ENCODE results near the gene SNCG. TPM values are rescaled to one million over a fixed set of nuclear protein-coding genes. Genes with fewer than 3 reads are reported as not detected.

SNCG gene
- total RNA-seq, 1 experiment from 2014 or later: 1.7 TPM

DNA sequence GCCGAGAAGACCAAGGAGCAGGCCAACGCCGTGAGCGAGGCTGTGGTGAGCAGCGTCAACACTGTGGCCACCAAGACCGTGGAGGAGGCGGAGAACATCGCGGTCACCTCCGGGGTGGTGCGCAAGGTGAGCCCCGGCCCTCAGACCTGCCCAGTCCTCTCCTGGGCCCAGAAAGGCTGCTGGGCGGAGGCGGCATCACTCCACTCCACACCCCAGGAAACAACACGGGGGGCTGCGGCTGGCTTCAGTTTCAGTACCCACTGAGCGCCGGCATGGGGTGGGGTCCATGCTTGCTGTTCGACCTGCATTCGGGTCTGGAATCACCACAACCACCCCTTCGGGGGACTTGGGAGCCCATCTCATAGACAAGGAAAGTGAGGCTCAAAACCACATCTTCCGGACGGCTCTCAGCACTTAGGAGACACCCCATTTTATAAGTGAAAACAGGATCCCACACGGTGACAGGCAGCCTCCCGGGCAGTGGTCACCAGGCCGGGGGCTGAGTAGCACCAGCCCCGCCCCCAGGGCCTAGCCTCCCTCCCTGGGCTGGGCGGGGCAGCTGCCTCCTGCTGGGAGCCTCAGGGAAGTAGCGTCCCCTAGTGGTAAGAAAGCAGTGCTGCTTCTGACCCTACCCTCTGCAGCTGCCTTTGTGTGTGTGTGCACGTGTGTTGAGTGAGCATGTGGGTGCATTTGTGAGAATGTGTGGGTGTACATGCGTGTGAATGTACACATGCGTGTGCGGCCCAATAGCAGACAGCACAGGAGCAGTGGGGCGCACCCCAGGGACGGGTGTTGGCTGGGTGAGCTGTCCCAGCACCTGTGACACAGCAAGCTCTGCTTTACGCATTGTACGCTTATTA lies 1.8 kb downstream of the SNCG start:
- peak; percentile 63 for DNase-seq (ENCODE audit: low spot score)

DNA sequence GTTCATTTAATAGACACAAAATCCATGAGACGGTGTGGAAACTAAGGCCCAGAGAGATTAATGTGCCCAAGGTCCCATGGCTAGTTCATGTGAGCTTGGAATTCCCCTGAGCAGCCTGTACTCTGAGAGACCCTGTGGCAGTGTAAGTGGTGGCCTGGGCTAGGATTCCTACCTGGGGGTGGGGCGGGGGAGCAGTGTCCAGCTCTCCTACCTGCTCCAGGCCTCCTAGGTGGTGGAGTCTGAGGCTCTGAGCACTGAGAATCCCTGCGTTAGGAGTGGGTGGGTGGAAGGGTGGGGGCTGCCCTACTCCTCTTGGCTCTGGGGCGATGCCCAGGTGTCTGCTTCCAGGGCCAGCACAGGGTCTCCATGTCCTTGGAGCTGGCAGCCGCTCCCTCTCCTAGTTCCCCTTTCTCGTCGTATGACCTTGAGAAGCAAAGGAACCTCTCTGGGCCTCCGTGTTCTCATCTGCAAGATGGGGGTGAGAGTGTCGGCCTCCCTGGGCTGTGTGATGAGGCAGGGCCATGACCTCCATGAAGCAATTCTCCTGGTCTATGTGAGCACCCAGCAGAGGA lies 2.5 kb downstream of the SNCG start:
- no peak for DNase-seq (ENCODE audit: low spot score)

DNA sequence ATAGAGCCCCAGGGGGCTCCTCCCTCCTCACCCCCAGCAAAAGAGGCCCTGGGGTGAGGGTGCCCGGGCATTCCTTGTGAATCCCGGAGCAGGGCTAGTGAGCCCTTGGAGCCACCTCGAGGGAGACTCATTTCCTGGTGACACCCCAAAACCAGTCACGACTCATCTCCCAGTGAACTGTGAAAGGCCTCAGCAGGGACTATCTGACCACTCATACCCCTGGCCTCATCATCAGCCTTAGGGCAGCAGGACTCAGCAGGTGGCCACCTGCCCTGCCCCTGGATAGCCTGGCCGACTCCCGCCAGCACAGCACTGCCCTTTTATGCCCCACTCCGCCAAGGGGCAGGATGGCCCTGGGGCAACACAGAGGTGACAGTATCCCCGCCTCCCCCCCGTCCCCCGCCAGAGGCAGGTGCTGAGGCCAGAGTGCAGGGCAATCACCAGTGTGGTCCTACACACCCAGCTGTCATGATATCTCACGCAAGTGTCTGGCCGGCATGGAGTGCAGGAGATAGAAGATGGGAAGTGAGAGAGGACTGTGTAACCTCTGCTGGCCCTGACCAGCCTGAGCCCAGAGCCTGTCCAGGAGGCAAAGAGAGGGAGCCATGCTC lies 3.2 kb downstream of the SNCG start:
- DNase-seq (ENCODE audit: low spot score): no peak

DNA sequence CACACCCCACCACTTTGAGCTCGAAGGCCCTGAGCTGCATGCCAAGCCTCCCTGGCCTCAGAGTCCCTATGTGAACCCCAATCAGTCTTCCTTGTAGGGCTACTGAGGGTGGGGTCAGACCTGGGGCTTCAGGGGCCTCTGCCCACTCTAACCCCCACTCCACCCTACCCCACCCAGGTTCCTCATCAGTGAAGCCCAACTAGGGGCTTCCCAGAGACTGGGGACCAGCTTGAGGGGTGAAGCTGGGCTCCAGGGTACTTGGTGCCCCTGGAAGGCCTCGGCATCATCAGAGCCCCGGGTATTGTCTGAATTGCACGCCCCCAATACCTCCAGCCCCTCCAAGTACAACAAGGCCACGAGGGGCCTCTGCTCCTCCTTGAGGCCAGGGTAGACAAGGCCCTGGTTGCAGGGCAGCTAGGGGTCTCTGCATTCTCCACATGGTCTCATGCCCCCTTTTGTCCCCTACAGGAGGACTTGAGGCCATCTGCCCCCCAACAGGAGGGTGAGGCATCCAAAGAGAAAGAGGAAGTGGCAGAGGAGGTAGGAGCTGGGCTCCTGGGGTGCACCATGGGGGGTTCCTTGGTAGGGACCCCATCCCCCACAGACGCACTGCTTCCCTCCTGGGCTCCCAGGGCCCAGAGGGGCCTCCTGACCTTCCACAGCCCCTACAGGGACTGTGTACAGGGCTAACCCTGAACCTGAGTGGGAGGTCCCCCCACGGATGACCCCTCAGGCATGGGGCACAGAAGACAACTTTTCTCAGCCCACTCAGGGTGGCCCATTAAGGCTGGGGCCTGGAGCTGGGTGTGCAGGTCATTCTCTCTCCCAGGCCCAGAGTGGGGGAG lies 4.0 kb downstream of the SNCG start:
- DNase-seq (ENCODE audit: low spot score): no peak

DNA sequence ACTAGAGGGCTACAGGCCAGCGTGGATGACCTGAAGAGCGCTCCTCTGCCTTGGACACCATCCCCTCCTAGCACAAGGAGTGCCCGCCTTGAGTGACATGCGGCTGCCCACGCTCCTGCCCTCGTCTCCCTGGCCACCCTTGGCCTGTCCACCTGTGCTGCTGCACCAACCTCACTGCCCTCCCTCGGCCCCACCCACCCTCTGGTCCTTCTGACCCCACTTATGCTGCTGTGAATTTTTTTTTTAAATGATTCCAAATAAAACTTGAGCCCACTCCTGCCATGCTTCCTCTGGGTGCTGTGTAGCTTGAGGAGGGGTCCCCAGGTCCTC lies 4.5 kb downstream of the SNCG start:
- no peak for DNase-seq (ENCODE audit: low spot score)

DNA sequence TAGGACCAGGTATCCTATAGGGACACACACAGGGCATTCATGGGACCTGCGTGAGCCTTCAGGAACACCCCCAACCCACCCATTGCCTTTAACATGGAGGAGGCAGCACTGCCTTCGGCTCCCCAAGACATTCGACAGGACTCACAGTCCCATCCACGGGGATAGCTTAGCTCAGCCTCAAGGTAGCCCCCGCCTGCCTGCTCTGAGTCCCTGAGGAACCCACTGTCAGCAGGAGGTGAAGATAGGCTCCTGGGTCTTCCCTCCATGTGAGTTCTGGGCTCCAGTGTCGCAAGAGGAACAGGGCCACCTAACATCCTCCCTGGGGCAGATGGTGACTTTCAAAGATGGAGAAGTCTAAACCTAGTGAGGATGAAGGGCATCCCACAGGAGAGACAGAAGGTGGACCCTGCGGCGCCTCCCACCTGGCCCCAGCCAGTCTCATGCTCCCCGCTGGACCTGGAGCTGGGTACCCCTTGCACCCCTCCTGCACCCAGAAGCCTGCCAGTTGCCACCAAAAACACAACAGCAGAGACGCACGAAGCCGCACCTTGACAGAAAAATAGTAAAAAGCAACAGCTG lies 5.0 kb downstream of the SNCG start:
- no peak for DNase-seq (ENCODE audit: low spot score)

DNA sequence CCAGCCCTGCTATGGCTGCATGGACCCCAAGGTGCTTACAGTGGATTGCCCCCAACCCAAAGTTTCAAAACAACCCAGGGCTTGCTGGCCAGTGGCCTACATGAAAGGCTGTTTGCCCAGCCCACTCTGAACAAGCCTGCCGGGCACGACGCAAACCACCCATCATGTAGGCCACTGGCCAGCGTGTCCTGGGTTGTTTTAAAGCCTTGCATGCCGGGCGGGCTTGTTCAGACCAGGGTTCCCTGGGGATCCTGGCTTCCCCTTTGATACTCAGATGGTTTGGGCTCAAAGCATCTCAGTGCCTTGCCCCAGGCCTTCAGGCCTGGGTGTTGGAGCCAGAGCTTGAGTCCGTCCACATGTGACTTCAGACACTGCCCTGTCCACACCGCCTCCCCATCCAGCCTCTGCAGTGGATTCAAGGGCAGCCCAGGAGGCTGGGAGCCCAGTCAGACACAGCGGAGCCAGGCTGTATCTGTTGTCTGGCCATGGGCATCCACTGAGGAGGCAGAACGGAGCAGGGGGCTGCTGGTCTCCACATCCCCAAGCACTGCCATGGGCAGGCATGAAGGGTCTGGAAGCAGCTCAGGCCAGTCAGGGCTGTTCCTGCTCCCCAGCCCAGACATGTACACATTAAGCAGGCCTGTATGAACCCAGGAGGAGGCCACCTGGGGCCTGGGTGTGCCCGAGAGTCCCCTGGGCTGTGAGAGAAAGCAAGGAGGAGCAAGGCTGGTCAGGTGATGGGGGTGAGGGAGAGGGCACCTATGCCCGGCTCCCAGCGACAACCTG lies 5.9 kb downstream of the SNCG start:
- DNase-seq (ENCODE audit: low spot score): no peak

DNA sequence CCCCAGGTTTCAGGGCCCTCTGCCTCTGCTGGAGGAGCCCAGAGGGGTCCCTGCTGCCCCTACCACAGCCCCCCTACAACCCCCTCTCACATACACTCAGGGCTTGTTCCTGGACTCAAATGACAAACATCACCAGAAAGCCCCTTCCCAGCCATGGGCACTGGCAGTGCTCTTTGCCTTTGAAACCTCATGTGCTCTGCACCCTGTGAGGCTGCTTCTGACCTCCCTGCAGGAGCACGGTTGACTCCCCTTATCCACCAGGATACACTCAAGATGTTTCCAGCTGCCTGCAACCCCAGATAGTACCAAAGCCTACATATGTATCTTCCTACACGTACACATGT lies 6.4 kb downstream of the SNCG start:
- DNase-seq (ENCODE audit: low spot score): no peak

DNA sequence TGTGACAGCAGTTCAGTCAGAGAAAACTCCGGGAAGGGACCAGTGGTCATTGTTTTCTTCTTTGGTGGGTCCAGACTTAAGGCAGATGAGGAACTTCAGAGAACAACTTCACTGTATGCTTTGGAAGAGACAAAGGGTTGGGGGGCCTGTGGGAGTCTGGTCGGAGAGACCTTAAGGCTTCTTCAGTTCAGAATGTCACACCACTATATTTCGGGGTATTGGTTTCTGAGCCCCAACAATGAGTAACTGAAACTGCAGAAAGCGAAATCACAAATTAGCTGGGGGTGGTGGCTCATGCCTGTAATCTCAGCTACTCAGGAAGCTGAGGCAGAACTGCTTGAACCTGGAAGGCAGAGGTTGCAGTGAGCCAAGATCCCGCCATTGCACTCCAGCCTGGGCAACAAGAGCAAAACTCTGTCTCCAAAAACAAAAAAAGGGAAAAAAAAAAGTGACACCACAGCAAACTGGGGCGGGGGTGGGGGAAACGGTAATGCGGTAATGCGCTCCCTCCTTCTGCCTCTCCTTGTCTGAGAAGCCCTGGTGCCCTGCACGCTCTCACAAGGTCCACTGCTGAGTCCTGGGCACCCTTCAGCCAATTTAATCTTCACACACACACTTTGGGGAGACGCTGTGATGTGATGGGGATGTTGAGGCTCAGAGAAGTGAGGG lies 7.7 kb downstream of the SNCG start:
- DNase-seq (ENCODE audit: low spot score): no peak

DNA sequence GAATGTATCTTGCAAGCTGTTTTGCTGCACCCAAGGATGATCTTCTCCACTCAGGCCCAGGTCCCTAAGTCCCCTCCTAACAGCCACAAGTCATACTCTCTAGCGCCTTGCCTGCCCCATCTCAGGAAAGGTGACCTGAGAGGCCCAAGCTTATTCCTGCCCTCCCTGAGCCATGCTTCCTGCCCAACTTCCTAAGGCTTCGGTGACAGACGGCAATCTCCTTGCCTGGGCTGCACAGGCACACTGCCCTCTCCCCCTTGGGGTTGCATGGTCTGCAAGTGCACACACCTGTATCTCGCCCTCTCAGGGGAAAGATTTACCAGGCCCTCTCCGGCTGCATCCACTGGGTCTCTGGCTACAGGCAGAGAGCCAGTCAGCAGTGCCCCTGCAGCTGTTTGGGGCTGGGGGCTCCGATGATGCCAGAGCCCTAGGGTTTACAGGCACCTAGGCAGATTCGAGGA lies 9.1 kb downstream of the SNCG start:
- DNase-seq (ENCODE audit: low spot score): no peak

DNA sequence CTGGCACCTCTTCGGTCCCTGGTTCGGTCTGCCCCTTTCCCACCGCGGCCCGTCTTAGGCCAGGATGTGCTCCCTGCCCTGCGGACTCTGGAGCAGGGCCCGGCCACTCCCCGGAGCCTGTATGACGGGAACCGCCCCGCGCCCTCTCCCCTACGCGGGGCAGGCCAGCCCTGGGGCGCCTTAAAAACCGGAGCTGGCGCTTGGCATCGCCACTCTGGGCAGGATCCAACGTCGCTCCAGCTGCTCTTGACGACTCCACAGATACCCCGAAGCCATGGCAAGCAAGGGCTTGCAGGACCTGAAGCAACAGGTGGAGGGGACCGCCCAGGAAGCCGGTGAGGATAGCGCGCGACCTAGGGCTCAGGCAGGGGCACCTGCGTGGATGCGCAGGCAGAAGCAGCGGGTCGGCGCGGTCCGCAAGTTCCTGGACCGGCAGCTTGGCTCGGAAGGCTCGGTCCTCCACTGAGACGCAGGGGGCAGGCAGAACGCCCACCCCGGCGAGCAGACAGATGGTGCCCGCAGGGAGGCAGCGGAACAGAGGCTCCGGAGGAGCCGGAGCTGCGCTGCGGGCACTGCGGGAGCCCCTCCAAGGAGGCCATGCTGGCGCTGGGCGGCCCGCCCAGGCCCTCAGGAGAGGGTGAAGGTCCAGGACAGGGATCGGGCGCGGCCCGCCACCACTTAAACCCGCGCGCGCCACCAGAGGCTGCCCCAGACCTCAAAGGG lies 10.0 kb downstream of the SNCG start, which contains the start of gene ADIRF:
ADIRF (plus strand) TSS at position 212 of the 723 bp plus-strand sequence; CDS start at position 275, 63 bp downstream.
- no peak for DNase-seq (ENCODE audit: low spot score)

DNA sequence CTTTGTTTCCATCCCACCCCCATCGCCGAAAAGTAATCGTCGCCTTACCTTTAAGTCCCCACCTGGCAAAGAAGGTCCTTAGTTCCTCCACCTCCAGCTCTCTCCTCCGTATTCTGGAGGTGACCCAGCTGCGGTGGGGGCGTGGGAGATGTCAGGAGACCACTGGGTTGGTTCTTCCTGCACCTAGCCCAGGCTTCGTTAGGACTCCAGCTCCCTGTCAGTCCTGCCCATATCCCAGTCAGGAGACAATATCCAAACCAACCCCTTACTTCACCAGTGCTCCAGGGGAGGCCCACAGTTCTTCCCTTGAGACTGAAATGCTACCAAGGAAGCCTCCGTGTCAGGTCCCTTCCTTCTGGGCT lies 10.6 kb downstream of the SNCG start:
- no peak for DNase-seq (ENCODE audit: low spot score)

DNA sequence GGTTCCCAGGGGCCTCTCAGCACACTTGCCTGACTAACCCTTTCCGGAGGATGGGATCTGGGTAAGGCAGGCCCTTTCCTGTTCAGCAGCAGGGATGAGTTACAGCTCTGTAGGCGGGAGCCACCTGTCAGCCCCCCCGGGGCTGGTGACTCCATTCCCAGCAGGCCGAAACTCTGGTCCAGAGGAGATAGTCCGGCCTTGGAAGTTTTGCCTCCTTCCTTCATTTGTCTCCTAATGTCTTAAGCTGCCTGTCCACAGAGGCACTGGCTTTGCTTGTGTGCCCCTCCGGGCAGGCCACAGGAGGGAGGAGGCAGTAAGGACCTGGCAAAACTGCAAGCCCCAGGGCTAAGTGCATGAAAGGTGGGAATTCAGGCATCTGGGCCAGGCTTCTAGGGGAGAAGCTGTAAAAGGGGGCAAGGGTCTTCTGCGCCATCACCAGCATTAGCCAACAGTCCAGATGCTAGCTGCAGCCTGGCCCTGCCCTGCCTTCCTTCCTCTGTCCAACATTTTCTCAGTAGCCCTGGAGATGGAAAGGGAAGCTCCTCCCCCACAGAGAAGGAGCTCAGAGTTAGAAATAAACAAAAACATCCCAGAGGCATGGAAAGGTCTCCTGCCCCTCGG lies 11.1 kb downstream of the SNCG start:
- no peak for DNase-seq (ENCODE audit: low spot score)

DNA sequence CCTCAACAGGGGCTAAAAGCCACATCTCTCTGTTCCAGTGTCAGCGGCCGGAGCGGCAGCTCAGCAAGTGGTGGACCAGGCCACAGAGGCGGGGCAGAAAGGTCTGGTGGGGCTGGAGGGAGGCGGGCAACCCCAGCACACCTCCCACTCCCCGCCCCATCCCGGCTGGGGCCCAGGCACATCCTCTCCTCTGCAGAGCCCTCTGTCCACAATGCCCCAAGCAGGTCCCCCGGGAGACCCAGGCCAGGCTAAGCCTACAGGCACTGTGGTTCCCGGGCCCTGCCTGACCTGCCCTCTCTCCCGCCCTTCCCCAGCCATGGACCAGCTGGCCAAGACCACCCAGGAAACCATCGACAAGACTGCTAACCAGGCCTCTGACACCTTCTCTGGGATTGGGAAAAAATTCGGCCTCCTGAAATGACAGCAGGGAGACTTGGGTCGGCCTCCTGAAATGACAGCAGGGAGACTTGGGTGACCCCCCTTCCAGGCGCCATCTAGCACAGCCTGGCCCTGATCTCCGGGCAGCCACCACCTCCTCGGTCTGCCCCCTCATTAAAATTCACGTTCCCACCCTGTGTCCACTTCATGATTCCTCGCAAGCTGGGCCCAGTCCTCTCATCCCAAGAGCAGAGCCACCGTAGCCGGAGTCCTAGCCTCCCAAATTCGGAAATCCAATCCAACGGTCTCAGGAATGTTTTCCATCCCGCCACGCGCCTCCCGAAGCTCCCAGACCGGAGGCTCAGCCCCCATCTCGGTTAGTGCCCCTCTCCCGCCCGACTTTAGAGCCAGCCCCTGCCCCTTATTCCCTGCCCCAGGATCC lies 12.0 kb downstream of the SNCG start:
- peak; percentile 65 for DNase-seq (ENCODE audit: low spot score)

DNA sequence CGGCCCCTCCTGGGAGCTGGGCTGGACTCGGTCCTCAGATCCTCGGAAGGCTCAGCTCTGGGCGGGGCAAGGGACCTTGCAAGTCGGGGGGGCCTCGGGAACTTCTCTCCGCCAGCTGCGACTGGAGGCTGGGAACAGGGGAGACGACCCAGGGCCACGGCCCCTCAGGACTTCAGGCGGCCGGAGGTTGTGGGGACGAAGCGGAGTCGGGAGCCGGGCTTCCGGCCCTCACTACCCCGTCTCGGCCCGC lies 12.5 kb downstream of the SNCG start:
- no peak for DNase-seq (ENCODE audit: low spot score)

DNA sequence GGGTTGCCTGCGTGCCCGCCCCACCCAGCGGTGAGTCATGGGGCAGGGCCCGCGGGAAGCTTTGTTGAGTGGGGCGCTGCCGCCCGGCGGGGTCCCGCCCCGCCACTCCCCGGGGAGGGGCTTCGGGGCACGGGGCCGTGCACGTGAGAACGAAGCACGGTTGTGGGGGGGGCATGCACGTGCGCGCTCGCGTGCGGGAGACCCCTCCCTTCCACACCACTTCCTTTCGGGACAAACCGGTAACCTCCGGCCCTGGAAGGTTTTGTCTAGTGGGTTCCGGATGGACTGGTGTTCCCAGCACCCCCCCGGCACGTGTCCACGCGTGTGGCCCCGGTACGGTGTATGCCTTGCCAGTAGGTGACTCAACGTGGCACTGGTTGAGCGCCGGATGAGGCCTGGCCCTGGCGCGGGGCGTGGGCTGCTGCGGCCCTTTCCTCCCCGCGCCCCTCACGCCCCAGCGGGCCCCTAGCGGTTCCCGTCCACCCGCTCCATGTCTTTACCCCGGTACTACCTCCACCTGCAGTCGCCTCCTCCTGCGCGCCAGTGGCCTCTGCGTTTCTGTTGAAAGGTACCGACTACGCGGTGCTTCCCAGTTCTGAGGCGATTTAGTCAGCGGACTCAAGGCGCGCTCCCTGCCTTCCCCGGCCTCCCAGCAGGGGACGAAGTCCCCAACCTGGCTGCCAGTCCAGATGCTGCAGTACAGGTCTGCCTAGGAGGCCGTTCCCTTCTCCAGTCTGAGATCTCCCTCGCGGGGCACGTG lies 13.0 kb downstream of the SNCG start:
- peak; percentile 84 for DNase-seq (ENCODE audit: low spot score)

DNA sequence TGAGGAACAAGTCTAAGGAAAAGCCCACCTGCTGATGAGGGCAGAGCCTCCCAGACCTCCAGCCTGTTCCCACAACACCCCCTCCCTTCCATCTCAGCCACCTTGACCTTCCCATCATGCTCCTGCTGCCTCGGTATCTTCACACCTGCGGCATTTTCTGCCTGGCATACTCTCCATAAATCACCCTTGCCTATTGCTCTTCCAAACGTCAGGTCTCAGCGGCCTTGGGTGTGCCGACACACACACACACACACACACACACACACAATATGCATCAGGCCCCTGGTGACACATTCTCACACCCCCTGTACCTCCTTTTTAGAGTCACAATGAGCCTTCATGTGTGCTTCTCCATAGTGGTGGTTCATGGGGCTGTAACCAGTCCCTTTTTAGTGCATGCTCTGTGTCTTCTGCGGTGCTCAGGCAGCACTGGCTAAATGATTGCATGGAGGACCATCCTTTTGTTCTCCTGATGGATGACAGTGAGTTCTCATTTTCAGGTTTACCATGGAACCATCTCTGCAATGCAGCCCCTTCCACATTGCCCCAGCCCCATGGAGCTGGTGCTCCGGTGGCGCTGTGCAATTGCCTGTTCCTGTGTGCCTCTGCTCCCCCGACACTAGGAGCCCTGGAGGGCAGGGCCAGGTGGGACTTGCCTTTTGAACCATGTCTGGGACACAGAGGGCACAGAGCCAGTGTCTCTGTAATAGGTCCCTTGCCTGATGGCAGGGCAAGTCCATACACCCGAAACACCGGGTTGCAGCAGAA lies 14.4 kb downstream of the SNCG start:
- DNase-seq (ENCODE audit: low spot score): no peak
